Measurements from ENCODE around the gene ITSN2. TPM values are rescaled to one million over a fixed set of nuclear protein-coding genes. Genes with fewer than 3 reads are reported as not detected.

The ITSN2 gene
- total and polyA plus RNA-seq, 12 donors = 35.1 to 108 (median 59.8) TPM

- Histone ChIP-seq H3K36me3 (replicated peaks in 1 of 2) (peaks cover 0 to 65% of the 10 kb centered on the region in 2 donors), H3K27ac (peak overlapping the region; percentile 27 to 80 (median 79)), H3K27me3 (no peaks in the 10 kb centered on the region), H3K4me1 (replicated peaks in 1 of 2) (peaks cover 15 to 18% of the 10 kb centered on the region in 2 donors), H3K4me3 (no peak overlapping the region), H3K9me3 (replicated peaks in 1 of 3) (no peaks in the 10 kb centered on the region)
- WGBS, 4 donors = 48 to 57% (median 49%) methylated on average over 3 of the region's 3 CpGs
- intact Hi-C loops (cut with DNase I) = no loop called here
- DNase-seq = no peak
- TF ChIP-seq, protein P1, sequence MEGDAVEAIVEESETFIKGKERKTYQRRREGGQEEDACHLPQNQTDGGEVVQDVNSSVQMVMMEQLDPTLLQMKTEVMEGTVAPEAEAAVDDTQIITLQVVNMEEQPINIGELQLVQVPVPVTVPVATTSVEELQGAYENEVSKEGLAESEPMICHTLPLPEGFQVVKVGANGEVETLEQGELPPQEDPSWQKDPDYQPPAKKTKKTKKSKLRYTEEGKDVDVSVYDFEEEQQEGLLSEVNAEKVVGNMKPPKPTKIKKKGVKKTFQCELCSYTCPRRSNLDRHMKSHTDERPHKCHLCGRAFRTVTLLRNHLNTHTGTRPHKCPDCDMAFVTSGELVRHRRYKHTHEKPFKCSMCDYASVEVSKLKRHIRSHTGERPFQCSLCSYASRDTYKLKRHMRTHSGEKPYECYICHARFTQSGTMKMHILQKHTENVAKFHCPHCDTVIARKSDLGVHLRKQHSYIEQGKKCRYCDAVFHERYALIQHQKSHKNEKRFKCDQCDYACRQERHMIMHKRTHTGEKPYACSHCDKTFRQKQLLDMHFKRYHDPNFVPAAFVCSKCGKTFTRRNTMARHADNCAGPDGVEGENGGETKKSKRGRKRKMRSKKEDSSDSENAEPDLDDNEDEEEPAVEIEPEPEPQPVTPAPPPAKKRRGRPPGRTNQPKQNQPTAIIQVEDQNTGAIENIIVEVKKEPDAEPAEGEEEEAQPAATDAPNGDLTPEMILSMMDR (IDR thresholded peaks at IDR 0.05) = no peak
- TF ChIP-seq POLR2A (IDR thresholded peaks at IDR 0.05) = no peak
These were observed 55.7 kb downstream of the ITSN2 start for GRCh38 chr2:24304631-24305030.

DNA sequence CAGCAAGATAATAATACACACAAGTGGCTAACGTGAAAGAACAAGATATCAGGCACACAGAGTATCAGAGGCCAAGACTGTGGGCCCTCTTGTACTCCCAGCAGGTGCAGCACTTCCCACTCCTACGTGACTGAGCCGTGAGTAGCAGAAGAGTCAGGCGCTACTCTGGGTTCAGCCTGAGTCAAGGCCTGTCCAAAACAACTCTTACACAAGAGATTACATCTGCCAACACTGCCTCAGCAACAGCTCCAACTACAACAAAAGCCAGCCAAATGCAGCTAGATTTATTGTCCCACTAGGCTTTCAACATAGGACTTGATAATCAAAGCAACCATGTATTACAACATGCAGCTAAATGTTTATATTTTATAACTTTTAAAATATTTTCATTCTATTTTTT, 56.2 kb downstream of the ITSN2 start:
- TF ChIP-seq POLR2A (IDR thresholded peaks at IDR 0.05) = peak in 1 of 2 donors; percentile 67
- TF ChIP-seq, protein P1 (IDR thresholded peaks at IDR 0.05) = no peak
- peaks cover 15 to 18% of the 10 kb centered on the region in 2 donors for H3K4me1 ChIP-seq (replicated peaks in 1 of 2)
- no peaks in the 10 kb centered on the region for H3K27me3 ChIP-seq
- no peak overlapping the region for H3K4me3 ChIP-seq
- peak; percentile 82 to 96 (median 95) for DNase-seq
- intact Hi-C loops (cut with DNase I) = no loop called here
- peak overlapping the region; percentile 2 to 80 (median 78) for H3K27ac ChIP-seq
- H3K9me3 ChIP-seq (replicated peaks in 1 of 3) = no peaks in the 10 kb centered on the region
- peaks cover 0 to 65% of the 10 kb centered on the region in 2 donors for H3K36me3 ChIP-seq (replicated peaks in 1 of 2)
- WGBS, 4 donors = 9 to 30% (median 23%) methylated on average over 4 of the region's 4 CpGs

DNA sequence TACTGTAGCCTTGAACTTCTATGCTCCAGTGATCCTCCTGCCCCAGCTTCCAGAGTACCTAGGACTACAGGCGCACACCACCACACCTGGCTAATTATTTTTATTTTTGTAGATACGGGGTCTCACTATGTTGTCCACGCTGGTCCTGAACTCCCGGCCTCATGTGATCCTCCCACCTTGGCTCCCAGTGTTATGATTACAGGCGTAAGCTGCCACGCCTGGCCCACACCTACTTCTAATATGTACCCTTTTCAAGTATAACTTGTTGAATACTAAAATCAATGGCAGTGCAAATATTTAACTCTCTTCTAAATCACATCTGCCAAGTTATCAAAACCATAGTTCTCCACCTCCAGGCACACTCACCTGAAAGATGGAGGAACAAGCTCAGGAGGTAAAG, 58.7 kb downstream of the ITSN2 start:
- TF ChIP-seq, protein P1 (IDR thresholded peaks at IDR 0.05) = no peak
- TF ChIP-seq POLR2A (IDR thresholded peaks at IDR 0.05) = no peak
- 89 to 99% (median 98%) methylated on average over 6 of the region's 6 CpGs for WGBS, 4 donors
- Histone ChIP-seq H3K9me3 (replicated peaks in 1 of 3) (no peaks in the 10 kb centered on the region), H3K4me1 (replicated peaks in 1 of 2) (peaks cover 15 to 18% of the 10 kb centered on the region in 2 donors), H3K27me3 (no peaks in the 10 kb centered on the region), H3K36me3 (replicated peaks in 1 of 2) (peaks cover 0 to 69% of the 10 kb centered on the region in 2 donors), H3K4me3 (no peak overlapping the region), H3K27ac (no peak overlapping the region)
- intact Hi-C loops (cut with DNase I) = no loop called here
- no peak for DNase-seq

GRCh38 chr2:24297663-24298062, 62.7 kb downstream of the ITSN2 start:
- Histone ChIP-seq H3K27me3 (no peaks in the 10 kb centered on the region), H3K27ac (no peak overlapping the region), H3K9me3 (replicated peaks in 1 of 3) (no peaks in the 10 kb centered on the region), H3K4me1 (replicated peaks in 1 of 2) (peaks cover 0 to 9% of the 10 kb centered on the region in 2 donors), H3K4me3 (no peak overlapping the region), H3K36me3 (replicated peaks in 1 of 2) (peaks cover 0 to 88% of the 10 kb centered on the region in 2 donors)
- DNase-seq = no peak
- TF ChIP-seq, protein P1 (IDR thresholded peaks at IDR 0.05) = no peak
- no peak for TF ChIP-seq POLR2A (IDR thresholded peaks at IDR 0.05)
- intact Hi-C loops (cut with DNase I) = no loop called here
- WGBS, 4 donors = 95 to 99% (median 97%) methylated on average over 4 of the region's 4 CpGs
